Neural progenitor cell (in vitro differentiated cells): Measurements from ENCODE around the gene RAB27A.

Source experiments
- CTCF ChIP-seq: fragments of 200-600 bp; sonication (generic); IDR thresholded peaks from 2 replicates; pipeline ENCODE4 v1.5.1; 2017; ENCODE audit warnings: antibody characterized with exemption, mild to moderate bottlenecking
- EZH2 ChIP-seq: fragments of 200-600 bp; sonication (generic); IDR thresholded peaks from 2 replicates; pipeline ENCODE4 v1.6.1; 2017; ENCODE audit warnings: antibody characterized with exemption, mild to moderate bottlenecking, moderate library complexity
- EZH2phosphoT487 ChIP-seq: fragments of 200-600 bp; sonication (generic); IDR thresholded peaks from 2 replicates; pipeline ENCODE4 v1.6.1; 2017; ENCODE audit warnings: antibody characterized with exemption

GRCh38 chr15:55170361-55170760 lies 119.3 kb downstream of the RAB27A start:
- TF ChIP-seq CTCF (no peak), EZH2 (no peak), EZH2phosphoT487 (no peak)
